ENCODE results near the gene CFAP221.

CFAP221 gene

GRCh38 chr2:119645173-119645855, 101.1 kb downstream of the CFAP221 start:
- DNase-seq (ENCODE audit: low spot score): no peak

GRCh38 chr2:119646149-119646548, 101.9 kb downstream of the CFAP221 start:
- no peak for DNase-seq (ENCODE audit: low spot score)

GRCh38 chr2:119647440-119648169, 103.4 kb downstream of the CFAP221 start:
- DNase-seq (ENCODE audit: low spot score): no peak

- DNase-seq (ENCODE audit: low spot score): no peak
Observed at GRCh38 chr2:119649364-119649917, 105.2 kb downstream of the CFAP221 start.

- DNase-seq (ENCODE audit: low spot score): no peak
Observed at GRCh38 chr2:119650206-119650605, 106.0 kb downstream of the CFAP221 start.

GRCh38 chr2:119650846-119651370, 106.7 kb downstream of the CFAP221 start:
- DNase-seq (ENCODE audit: low spot score): no peak

- DNase-seq (ENCODE audit: low spot score): no peak
Observed at GRCh38 chr2:119657466-119658145, 113.4 kb downstream of the CFAP221 start.

GRCh38 chr2:119659601-119660342, 115.5 kb downstream of the CFAP221 start:
- DNase-seq (ENCODE audit: low spot score): no peak

GRCh38 chr2:119660343-119660658, 116.1 kb downstream of the CFAP221 start:
- no peak for DNase-seq (ENCODE audit: low spot score)

- no peak for DNase-seq (ENCODE audit: low spot score)
Observed at GRCh38 chr2:119662297-119662696, 118.0 kb downstream of the CFAP221 start.

- no peak for DNase-seq (ENCODE audit: low spot score)
Observed at GRCh38 chr2:119668546-119668945, 124.3 kb downstream of the CFAP221 start.

GRCh38 chr2:119671016-119671415, 126.8 kb downstream of the CFAP221 start:
- no peak for DNase-seq (ENCODE audit: low spot score)

- no peak for DNase-seq (ENCODE audit: low spot score)
Observed at GRCh38 chr2:119671752-119672151, 127.5 kb downstream of the CFAP221 start.

GRCh38 chr2:119672161-119672862, 128.1 kb downstream of the CFAP221 start:
- no peak for DNase-seq (ENCODE audit: low spot score)

- DNase-seq (ENCODE audit: low spot score): no peak
Observed at GRCh38 chr2:119673796-119674195, 129.5 kb downstream of the CFAP221 start.

- no peak for DNase-seq (ENCODE audit: low spot score)
Observed at GRCh38 chr2:119674711-119675500, 130.7 kb downstream of the CFAP221 start.

GRCh38 chr2:119678021-119678656, 133.9 kb downstream of the CFAP221 start:
- DNase-seq (ENCODE audit: low spot score): no peak

GRCh38 chr2:119679526-119679837, 135.2 kb downstream of the CFAP221 start:
- DNase-seq (ENCODE audit: low spot score): no peak

- no peak for DNase-seq (ENCODE audit: low spot score)
Observed at GRCh38 chr2:119679846-119680245, 135.6 kb downstream of the CFAP221 start.

All from globus pallidus (tissue), 1 donor.